Cardiac muscle cell (in vitro differentiated cells and primary cell): Measurements from ENCODE around the gene TSKU. TPM values are rescaled to one million over a fixed set of nuclear protein-coding genes. Genes with fewer than 3 reads are reported as not detected.

Experiments used
- DNase-seq, 2 donors: peaks; one replicate each; pipeline versions ENCODE4 v3.0.0 to v3.0.0-alpha.2; 2010 to 2017; ENCODE audit warnings: low read depth in 1 of 2, low spot score in 1 of 2
- H3K27ac ChIP-seq: fragments of 200-600 bp; sonication (generic); 2 replicates; pipeline ENCODE4 v1.5.1; 2016
- H3K27me3 ChIP-seq: fragments of 200-600 bp; sonication (generic); 2 replicates; pipeline ENCODE4 v1.6.0; 2016; ENCODE audit warnings: control low read depth
- H3K36me3 ChIP-seq: fragments of 200-600 bp; sonication (generic); 2 replicates; pipeline ENCODE4 v1.5.1; 2016; ENCODE audit warnings: control low read depth
- H3K4me1 ChIP-seq: fragments of 200-600 bp; sonication (generic); 2 replicates; pipeline ENCODE4 v1.8.1; 2017; ENCODE audit warnings: low read depth, mild to moderate bottlenecking, mixed run types
- H3K4me3 ChIP-seq: fragments of 200-600 bp; sonication (generic); 2 replicates; pipeline ENCODE4 v1.5.1; 2016; ENCODE audit warnings: mild to moderate bottlenecking
- H3K9me3 ChIP-seq: fragments of 200-600 bp; sonication (generic); 2 replicates; pipeline ENCODE4 v1.5.1; 2017; ENCODE audit warnings: low read depth, mild to moderate bottlenecking, control low read depth
- CTCF ChIP-seq: IDR thresholded peaks from 2 replicates; pipeline ENCODE4 v1.5.1; 2012; ENCODE audit warnings: low read depth, mild to moderate bottlenecking, low read length
- polyA plus RNA-seq: library from polyadenylated mRNA; unstranded; fragments of >200 nt; fragmentation: Nextera tagmentation; extraction: Ambion mirVana; gene quantifications from 2 replicates; pipeline ENCODE4 v1.2.1, GENCODE V29; 2016
- total RNA-seq: library from RNA; depleted of rRNA; stranded (reverse); fragments of >200 nt; gene quantifications from 2 replicates; pipeline ENCODE4 v1.2.3, GENCODE V29; 2016

TSKU gene
- total and polyA plus RNA-seq, 2 experiments from 2014 or later: 33.4 to 33.6 TPM

DNA sequence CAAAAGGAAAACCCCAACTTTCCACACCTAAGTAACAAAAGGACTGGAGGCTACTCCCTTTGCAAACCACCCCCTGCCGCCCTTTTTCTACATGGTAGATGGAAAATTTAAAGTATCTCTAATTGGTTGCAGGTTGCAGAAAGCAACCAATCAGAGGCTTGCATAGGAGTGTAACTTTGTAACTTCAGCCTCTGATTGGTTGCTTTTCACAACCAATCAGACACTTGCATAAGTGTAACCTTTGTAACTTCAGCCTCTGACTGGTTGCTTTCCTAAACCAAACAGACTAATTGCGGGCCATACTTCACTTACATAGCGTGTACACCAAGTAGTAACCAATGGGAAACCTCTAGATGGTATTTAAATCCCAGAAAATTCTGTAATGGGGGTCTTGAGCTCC is 60.8 kb downstream of the TSKU start:
- Histone ChIP-seq H3K4me3 (no peak overlapping the region), H3K27me3 (no peaks in the 10 kb centered on the region), H3K36me3 (no peaks in the 10 kb centered on the region), H3K9me3 (no peaks in the 10 kb centered on the region), H3K4me1 (peaks cover 5% of the 10 kb centered on the region), H3K27ac (no peak overlapping the region)
- DNase-seq: no peak
- no peak for TF ChIP-seq CTCF

GRCh38 chr11:76844511-76844910 is 61.4 kb downstream of the TSKU start:
- no peak for TF ChIP-seq CTCF
- H3K27me3 ChIP-seq: no peaks in the 10 kb centered on the region
- no peak overlapping the region for H3K27ac ChIP-seq

GRCh38 chr11:76845069-76845468 is 61.9 kb downstream of the TSKU start:
- Histone ChIP-seq H3K4me1 (peaks cover 5% of the 10 kb centered on the region), H3K27me3 (no peaks in the 10 kb centered on the region)
- no peak for TF ChIP-seq CTCF

More at GRCh38 chr11:76844511-76844910, 61.4 kb downstream of the TSKU start:
- H3K4me3 ChIP-seq: no peak overlapping the region
- peaks cover 5% of the 10 kb centered on the region for H3K4me1 ChIP-seq
- no peaks in the 10 kb centered on the region for H3K9me3 ChIP-seq
- DNase-seq: peak in 1 of 2 donors; percentile 33
- H3K36me3 ChIP-seq: no peaks in the 10 kb centered on the region

DNA sequence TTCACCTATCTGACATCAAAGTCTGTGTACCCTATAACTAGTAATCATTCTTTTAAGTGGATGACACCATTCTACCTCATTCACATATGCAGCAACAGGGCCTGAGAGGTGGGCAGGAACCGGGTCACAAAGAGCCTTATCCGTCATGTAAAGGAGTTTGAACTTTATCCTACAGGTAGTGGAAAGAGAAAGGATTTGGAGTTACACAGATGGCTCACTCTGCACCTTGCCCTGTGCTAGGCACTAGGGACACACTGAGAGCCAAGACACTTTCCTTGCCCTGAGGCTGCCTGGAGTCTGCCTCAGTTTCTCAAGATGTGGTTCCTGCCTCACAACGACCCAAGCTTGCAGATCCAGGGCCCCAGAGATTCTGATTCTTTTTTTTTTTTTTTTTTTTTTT is 63.3 kb downstream of the TSKU start:
- no peaks in the 10 kb centered on the region for H3K36me3 ChIP-seq
- peaks cover 5% of the 10 kb centered on the region for H3K4me1 ChIP-seq
- H3K9me3 ChIP-seq: no peaks in the 10 kb centered on the region
- DNase-seq: no peak
- H3K4me3 ChIP-seq: no peak overlapping the region
- H3K27ac ChIP-seq: no peak overlapping the region
- TF ChIP-seq CTCF: no peak
- no peaks in the 10 kb centered on the region for H3K27me3 ChIP-seq

More at GRCh38 chr11:76845069-76845468, 61.9 kb downstream of the TSKU start:
- H3K4me3 ChIP-seq: no peak overlapping the region
- no peaks in the 10 kb centered on the region for H3K36me3 ChIP-seq
- H3K9me3 ChIP-seq: no peaks in the 10 kb centered on the region
- H3K27ac ChIP-seq: no peak overlapping the region
- no peak for DNase-seq

Other genes with a start within 250 kb of the TSKU start
- gene LRRC32, start 112.6 kb upstream of the TSKU start, total RNA-seq: 15.9 and 21.8 TPM in 2 replicates
- 6.3 and 18.8 TPM in 2 replicates for gene LRRC32, start 112.6 kb upstream of the TSKU start, polyA plus RNA-seq
- 5.6 and 7.3 TPM in 2 replicates for gene ACER3, start 77.6 kb downstream of the TSKU start, total RNA-seq
- gene ACER3, start 77.6 kb downstream of the TSKU start, polyA plus RNA-seq: 9.8 and 13.4 TPM in 2 replicates